Neural cell (in vitro differentiated cells): ENCODE data around the gene TBP. TPM values are rescaled to one million over a fixed set of nuclear protein-coding genes. Genes with fewer than 3 reads are reported as not detected.

ENCODE experiments used
- H2AFZ ChIP-seq: fragments of 200-600, 300-800 bp; sonication (generic), shearing (Covaris generic); 2 replicates; pipeline ENCODE4 v1.6.0; 2014; ENCODE audit warnings: low read depth, mild to moderate bottlenecking, antibody characterized with exemption, low read length, moderate library complexity
- H3F3A ChIP-seq: fragments of 200-600 bp; shearing (Covaris generic); 2 replicates; pipeline ENCODE4 v1.6.1; 2016; ENCODE audit warnings: mild to moderate bottlenecking, moderate library complexity, mixed read lengths, antibody characterized with exemption, low read length; ENCODE audit not compliant: insufficient read depth, poor library complexity, severe bottlenecking
- H3K27ac ChIP-seq: fragments of 200-600, 300-800 bp; sonication (generic), shearing (Covaris generic); 2 replicates; pipeline ENCODE4 v1.5.1; 2014; ENCODE audit warnings: mild to moderate bottlenecking, low read length, moderate library complexity
- H3K27me3 ChIP-seq: fragments of 300-800, 200-600 bp; sonication (generic), shearing (Covaris generic); 2 replicates; pipeline ENCODE4 v1.6.0; 2014; ENCODE audit warnings: mild to moderate bottlenecking, low read depth, low read length, moderate library complexity; ENCODE audit not compliant: insufficient read depth
- H3K36me3 ChIP-seq: fragments of 300-800, 200-600 bp; sonication (generic), shearing (Covaris generic); 2 replicates; pipeline ENCODE4 v1.5.1; 2014; ENCODE audit warnings: mild to moderate bottlenecking, antibody characterized with exemption, low read length, moderate library complexity; ENCODE audit not compliant: insufficient read depth
- H3K4me2 ChIP-seq: fragments of 300-800, 200-600 bp; sonication (generic), shearing (Covaris generic); 2 replicates; pipeline ENCODE4 v1.6.0; 2014; ENCODE audit warnings: mild to moderate bottlenecking, low read length
- H3K4me3 ChIP-seq: fragments of 300-800, 200-600 bp; sonication (generic), shearing (Covaris generic); 2 replicates; pipeline ENCODE4 v1.5.1; 2014; ENCODE audit warnings: mild to moderate bottlenecking, low read length, moderate library complexity
- H3K79me2 ChIP-seq: fragments of 200-600 bp; shearing (Covaris generic); replicated peaks from 2 replicates; pipeline ENCODE4 v1.6.0; 2014; ENCODE audit warnings: mild to moderate bottlenecking, low read length, moderate library complexity; ENCODE audit not compliant: insufficient read depth
- H3K9ac ChIP-seq: fragments of 300-800, 200-600 bp; sonication (generic), shearing (Covaris generic); 2 replicates; pipeline ENCODE4 v1.6.1; 2016; ENCODE audit warnings: mild to moderate bottlenecking, low read length, mixed read lengths
- H3K9me2 ChIP-seq: fragments of 200-600 bp; shearing (Covaris generic); 2 replicates; pipeline ENCODE4 v1.6.1; 2016; ENCODE audit warnings: mild to moderate bottlenecking, low read length, mixed read lengths; ENCODE audit not compliant: insufficient read depth
- H3K9me3 ChIP-seq: fragments of 200-600, 300-800 bp; sonication (generic), shearing (Covaris generic); 2 replicates; pipeline ENCODE4 v1.6.1; 2016; ENCODE audit warnings: mild to moderate bottlenecking, mixed run types, low read length, moderate library complexity, mixed read lengths
- H4K20me1 ChIP-seq: fragments of 200-600 bp; shearing (Covaris generic); 2 replicates; pipeline ENCODE4 v1.6.1; 2016; ENCODE audit warnings: mild to moderate bottlenecking, mixed run types; ENCODE audit not compliant: insufficient read depth
- CTCF ChIP-seq: fragments of 450-650 bp; IDR thresholded peaks from 2 replicates; pipeline ENCODE4 v1.5.1; 2014; ENCODE audit warnings: antibody characterized with exemption, mild to moderate bottlenecking, moderate library complexity; ENCODE audit not compliant: poor library complexity, severe bottlenecking
- EP300 ChIP-seq: fragments of 450-650 bp; conservative IDR thresholded peaks from 2 replicates; pipeline ENCODE4 v1.6.1; 2014; ENCODE audit warnings: antibody characterized with exemption, mild to moderate bottlenecking, moderate library complexity; ENCODE audit not compliant: poor library complexity, severe bottlenecking
- EZH2 ChIP-seq: fragments of 200-600, 300-800 bp; shearing (Covaris generic), sonication (generic); IDR thresholded peaks from 2 replicates; pipeline ENCODE4 v1.6.1; 2014; ENCODE audit warnings: antibody characterized with exemption, low read length, borderline replicate concordance, mild to moderate bottlenecking; ENCODE audit not compliant: insufficient read depth, poor library complexity, severe bottlenecking
- MXI1 ChIP-seq: fragments of 450-650 bp; conservative IDR thresholded peaks from 2 replicates; pipeline ENCODE4 v1.6.1; 2014; ENCODE audit warnings: antibody characterized with exemption, mild to moderate bottlenecking; ENCODE audit not compliant: poor library complexity, severe bottlenecking
- POLR2AphosphoS5 ChIP-seq: IDR thresholded peaks from 2 replicates; pipeline ENCODE4 v1.6.1; 2012
- RAD21 ChIP-seq: fragments of 450-650 bp; conservative IDR thresholded peaks from 2 replicates; pipeline ENCODE4 v1.6.1; 2014; ENCODE audit warnings: antibody characterized with exemption, mild to moderate bottlenecking, moderate library complexity
- REST ChIP-seq: IDR thresholded peaks from 2 replicates; pipeline ENCODE4 v1.6.1; 2012; ENCODE audit warnings: borderline replicate concordance
- SMC3 ChIP-seq: fragments of 450-650 bp; conservative IDR thresholded peaks from 2 replicates; pipeline ENCODE4 v1.6.1; 2014; ENCODE audit warnings: antibody characterized with exemption, mild to moderate bottlenecking, moderate library complexity; ENCODE audit not compliant: poor library complexity
- TAF1 ChIP-seq: IDR thresholded peaks from 2 replicates; pipeline ENCODE4 v1.6.1; 2012; ENCODE audit warnings: low read depth
- polyA plus RNA-seq: library from polyadenylated mRNA; depleted of rRNA; stranded (reverse); fragments of >200 nt; gene quantifications from 2 replicates; pipeline ENCODE4 v1.2.3, GENCODE V29; 2014

Gene TBP
- polyA plus RNA-seq, 1 donor from 2014 or later = 30.2 TPM

- H3K79me2 ChIP-seq = no peaks in the 10 kb centered on the region
- no peak overlapping the region for H2AFZ ChIP-seq
- H3K27me3 ChIP-seq = no peaks in the 10 kb centered on the region
- no peak overlapping the region for H3K9ac ChIP-seq
- no peaks in the 10 kb centered on the region for H3K36me3 ChIP-seq
- H3K9me2 ChIP-seq = no peaks in the 10 kb centered on the region
- H3K27ac ChIP-seq = no peak overlapping the region
- no peaks in the 10 kb centered on the region for H3K9me3 ChIP-seq
- no peak overlapping the region for H3K4me2 ChIP-seq
- H3F3A ChIP-seq = no peaks in the 10 kb centered on the region
- no peaks in the 10 kb centered on the region for H4K20me1 ChIP-seq
- TF ChIP-seq MXI1 = no peak
- TF ChIP-seq EZH2 = no peak
- no peak for TF ChIP-seq TAF1
- TF ChIP-seq EP300 = no peak
- no peak overlapping the region for H3K4me3 ChIP-seq
These were observed 43.5 kb upstream of the TBP start for GRCh38 chr6:170510631-170511030.

- no peaks in the 10 kb centered on the region for H3K27me3 ChIP-seq
- no peaks in the 10 kb centered on the region for H3K79me2 ChIP-seq
- no peak overlapping the region for H3K4me3 ChIP-seq
- H3K9ac ChIP-seq = no peak overlapping the region
- H3K9me3 ChIP-seq = no peaks in the 10 kb centered on the region
- no peaks in the 10 kb centered on the region for H3F3A ChIP-seq
- no peaks in the 10 kb centered on the region for H3K36me3 ChIP-seq
- H3K27ac ChIP-seq = no peak overlapping the region
- no peak overlapping the region for H3K4me2 ChIP-seq
- H3K9me2 ChIP-seq = no peaks in the 10 kb centered on the region
- no peak overlapping the region for H2AFZ ChIP-seq
- H4K20me1 ChIP-seq = no peaks in the 10 kb centered on the region
- TF ChIP-seq SMC3 = no peak
These were observed 41.9 kb upstream of the TBP start for GRCh38 chr6:170512249-170512648.

GRCh38 chr6:170514908-170515307 lies 39.3 kb upstream of the TBP start:
- TF ChIP-seq EP300 = no peak
- no peak for TF ChIP-seq REST
- TF ChIP-seq SMC3 = no peak
- TF ChIP-seq POLR2AphosphoS5 = no peak
- no peak for TF ChIP-seq RAD21
- no peak for TF ChIP-seq EZH2
- TF ChIP-seq TAF1 = no peak
- TF ChIP-seq MXI1 = no peak
- no peak for TF ChIP-seq CTCF
- no peak overlapping the region for H3K9ac ChIP-seq
- H3K27ac ChIP-seq = no peak overlapping the region
- H3K36me3 ChIP-seq = no peaks in the 10 kb centered on the region
- no peaks in the 10 kb centered on the region for H3K9me3 ChIP-seq
- H3K79me2 ChIP-seq = no peaks in the 10 kb centered on the region
- no peak overlapping the region for H2AFZ ChIP-seq
- no peaks in the 10 kb centered on the region for H3K27me3 ChIP-seq
- H4K20me1 ChIP-seq = no peaks in the 10 kb centered on the region
- H3K4me3 ChIP-seq = no peak overlapping the region
- no peak overlapping the region for H3K4me2 ChIP-seq
- no peaks in the 10 kb centered on the region for H3F3A ChIP-seq
- H3K9me2 ChIP-seq = no peaks in the 10 kb centered on the region
